ENCODE data around the gene MAPKBP1.

The MAPKBP1 gene

GRCh38 chr15:41773729-41774061 is 589 bp upstream of the MAPKBP1 start:
- H2BK5ac ChIP-seq (ENCODE audit: low read depth, low read length, poor library complexity) = no peak overlapping the region
- H3K9ac ChIP-seq (ENCODE audit: low read length) = no peak overlapping the region
- peak overlapping the region; percentile 80 for H3K4me2 ChIP-seq (ENCODE audit: low read length)
- H3K9me3 ChIP-seq (ENCODE audit: insufficient read depth, low read depth, low read length) = no peaks in the 10 kb centered on the region
- peaks cover 0 to 2% of the 10 kb centered on the region in 2 experiments for H3K36me3 ChIP-seq (ENCODE audit: control insufficient read depth in 1 of 2, insufficient read depth in 2 of 2, low read length in 2 of 2)
- peaks cover 2 to 17% of the 10 kb centered on the region in 2 experiments for H3K4me1 ChIP-seq (ENCODE audit: control insufficient read depth in 1 of 2, insufficient read depth in 2 of 2, low read length in 2 of 2)
- no peak overlapping the region for H2AK5ac ChIP-seq (ENCODE audit: low read length)
- peaks cover 13% of the 10 kb centered on the region for H3K79me1 ChIP-seq (ENCODE audit: low read length)
- H3K79me2 ChIP-seq (ENCODE audit: control insufficient read depth, insufficient read depth, low read length, poor library complexity) = peaks cover 5% of the 10 kb centered on the region
- H3K27me3 ChIP-seq (ENCODE audit: insufficient read depth, low read length) = no peaks in the 10 kb centered on the region
- peak overlapping the region; percentile 42 for H4K8ac ChIP-seq (ENCODE audit: low read depth, low read length)
- no peak overlapping the region for H2BK12ac ChIP-seq (ENCODE audit: low read length)
- peak overlapping the region; percentile 61 for H3K4me3 ChIP-seq (ENCODE audit: low read depth, low read length)
- peak overlapping the region; percentile 69 for H3K27ac ChIP-seq (ENCODE audit: low read depth, low read length)
- H2AFZ ChIP-seq (ENCODE audit: insufficient read depth, low read length, poor library complexity) = peak overlapping the region; percentile 27
- H4K91ac ChIP-seq (ENCODE audit: low read depth, low read length) = peak overlapping the region; percentile 31
- no peak overlapping the region for H3K23ac ChIP-seq (ENCODE audit: low read length)
- no peak overlapping the region for H4K12ac ChIP-seq (ENCODE audit: low read depth, low read length)
- WGBS (ENCODE audit: extremely low coverage, insufficient coverage, insufficient read length) = no CpG with 5 or more reads among the region's 7 CpGs
- H3K14ac ChIP-seq (ENCODE audit: low read length) = no peak overlapping the region
- no peak overlapping the region for H3K4ac ChIP-seq (ENCODE audit: low read depth, low read length)
- H2BK120ac ChIP-seq (ENCODE audit: insufficient read depth, low read length, poor library complexity) = no peak overlapping the region
- no peak for DNase-seq
- H3K18ac ChIP-seq (ENCODE audit: low read length) = no peak overlapping the region

DNA sequence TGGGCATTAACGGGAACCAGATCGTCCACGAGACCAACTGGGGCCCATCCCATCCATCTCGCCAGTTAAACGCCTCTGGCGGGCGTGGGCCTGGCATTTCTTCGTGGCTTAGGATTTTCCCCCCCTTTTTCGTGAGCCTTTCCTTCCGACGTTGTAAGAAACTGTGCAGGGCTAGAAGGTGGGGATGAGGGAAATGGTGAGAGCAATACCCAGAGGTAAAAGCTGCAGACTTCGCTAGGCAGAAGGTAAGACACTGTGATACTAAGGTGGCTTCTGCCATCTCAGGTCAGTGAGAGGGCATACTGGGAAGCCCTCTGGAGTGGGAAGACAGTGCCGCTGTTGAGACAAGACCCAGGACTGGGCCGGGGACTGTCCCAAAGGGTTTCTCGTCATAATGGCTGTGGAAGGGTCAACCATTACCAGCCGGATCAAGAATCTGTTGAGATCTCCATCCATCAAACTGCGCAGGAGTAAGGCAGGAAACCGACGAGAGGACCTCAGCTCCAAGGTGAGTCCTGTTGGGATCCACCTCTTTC is 666 bp downstream of the MAPKBP1 start:
- Histone ChIP-seq H4K8ac (ENCODE audit: low read depth, low read length) (peak overlapping the region; percentile 84), H3K4me3 (ENCODE audit: low read depth, low read length) (peak overlapping the region; percentile 80), H3K79me1 (ENCODE audit: low read length) (peaks cover 13% of the 10 kb centered on the region), H3K18ac (ENCODE audit: low read length) (peak overlapping the region; percentile 50), H4K91ac (ENCODE audit: low read depth, low read length) (peak overlapping the region; percentile 84), H2BK5ac (ENCODE audit: low read depth, low read length, poor library complexity) (peak overlapping the region; percentile 57), H3K4ac (ENCODE audit: low read depth, low read length) (peak overlapping the region; percentile 30), H3K27me3 (ENCODE audit: insufficient read depth, low read length) (no peaks in the 10 kb centered on the region), H2AFZ (ENCODE audit: insufficient read depth, low read length, poor library complexity) (peak overlapping the region; percentile 86), H3K27ac (ENCODE audit: low read depth, low read length) (peak overlapping the region; percentile 78), H3K9ac (ENCODE audit: low read length) (peak overlapping the region; percentile 77), H3K9me3 (ENCODE audit: insufficient read depth, low read depth, low read length) (no peaks in the 10 kb centered on the region), H3K14ac (ENCODE audit: low read length) (peak overlapping the region; percentile 84), H2BK120ac (ENCODE audit: insufficient read depth, low read length, poor library complexity) (peak overlapping the region; percentile 52), H3K23ac (ENCODE audit: low read length) (no peak overlapping the region), H2BK12ac (ENCODE audit: low read length) (peak overlapping the region; percentile 27), H3K36me3 (ENCODE audit: control insufficient read depth in 1 of 2, insufficient read depth in 2 of 2, low read length in 2 of 2) (peaks cover 0 to 2% of the 10 kb centered on the region in 2 experiments), H3K4me2 (ENCODE audit: low read length) (peak overlapping the region; percentile 80), H3K4me1 (ENCODE audit: control insufficient read depth in 1 of 2, insufficient read depth in 2 of 2, low read length in 2 of 2) (peaks cover 2 to 17% of the 10 kb centered on the region in 2 experiments), H2AK5ac (ENCODE audit: low read length) (peak overlapping the region; percentile 56), H4K12ac (ENCODE audit: low read depth, low read length) (peak overlapping the region; percentile 25), H3K79me2 (ENCODE audit: control insufficient read depth, insufficient read depth, low read length, poor library complexity) (peaks cover 5% of the 10 kb centered on the region)
- peak in 1 of 2 donors; percentile 32 for DNase-seq
- WGBS (ENCODE audit: extremely low coverage, insufficient coverage, insufficient read length) = no CpG with 5 or more reads among the region's 19 CpGs

GRCh38 chr15:41775651-41776050 is 1.4 kb downstream of the MAPKBP1 start:
- H3K4me3 ChIP-seq (ENCODE audit: low read depth, low read length) = no peak overlapping the region
- no peaks in the 10 kb centered on the region for H3K27me3 ChIP-seq (ENCODE audit: insufficient read depth, low read length)
- H3K4ac ChIP-seq (ENCODE audit: low read depth, low read length) = no peak overlapping the region
- peaks cover 13% of the 10 kb centered on the region for H3K79me1 ChIP-seq (ENCODE audit: low read length)
- no peak overlapping the region for H2AFZ ChIP-seq (ENCODE audit: insufficient read depth, low read length, poor library complexity)
- no peak overlapping the region for H2BK5ac ChIP-seq (ENCODE audit: low read depth, low read length, poor library complexity)
- H4K12ac ChIP-seq (ENCODE audit: low read depth, low read length) = no peak overlapping the region
- no peaks in the 10 kb centered on the region for H3K9me3 ChIP-seq (ENCODE audit: insufficient read depth, low read depth, low read length)
- DNase-seq = peak; percentile 73 to 86
- no peak overlapping the region for H4K8ac ChIP-seq (ENCODE audit: low read depth, low read length)
- H3K4me2 ChIP-seq (ENCODE audit: low read length) = peak overlapping the region; percentile 80
- H3K4me1 ChIP-seq (ENCODE audit: control insufficient read depth in 1 of 2, insufficient read depth in 2 of 2, low read length in 2 of 2) = peaks cover 2 to 17% of the 10 kb centered on the region in 2 experiments
- WGBS (ENCODE audit: extremely low coverage, insufficient coverage, insufficient read length) = no CpG with 5 or more reads among the region's 2 CpGs
- no peak overlapping the region for H2BK120ac ChIP-seq (ENCODE audit: insufficient read depth, low read length, poor library complexity)
- no peak overlapping the region for H3K27ac ChIP-seq (ENCODE audit: low read depth, low read length)
- H3K36me3 ChIP-seq (ENCODE audit: control insufficient read depth in 1 of 2, insufficient read depth in 2 of 2, low read length in 2 of 2) = peaks cover 0 to 2% of the 10 kb centered on the region in 2 experiments
- H2AK5ac ChIP-seq (ENCODE audit: low read length) = no peak overlapping the region
- H3K23ac ChIP-seq (ENCODE audit: low read length) = no peak overlapping the region
- no peak overlapping the region for H3K18ac ChIP-seq (ENCODE audit: low read length)
- H3K79me2 ChIP-seq (ENCODE audit: control insufficient read depth, insufficient read depth, low read length, poor library complexity) = peaks cover 5% of the 10 kb centered on the region
- no peak overlapping the region for H4K91ac ChIP-seq (ENCODE audit: low read depth, low read length)
- H3K9ac ChIP-seq (ENCODE audit: low read length) = no peak overlapping the region
- H3K14ac ChIP-seq (ENCODE audit: low read length) = no peak overlapping the region
- no peak overlapping the region for H2BK12ac ChIP-seq (ENCODE audit: low read length)

DNA sequence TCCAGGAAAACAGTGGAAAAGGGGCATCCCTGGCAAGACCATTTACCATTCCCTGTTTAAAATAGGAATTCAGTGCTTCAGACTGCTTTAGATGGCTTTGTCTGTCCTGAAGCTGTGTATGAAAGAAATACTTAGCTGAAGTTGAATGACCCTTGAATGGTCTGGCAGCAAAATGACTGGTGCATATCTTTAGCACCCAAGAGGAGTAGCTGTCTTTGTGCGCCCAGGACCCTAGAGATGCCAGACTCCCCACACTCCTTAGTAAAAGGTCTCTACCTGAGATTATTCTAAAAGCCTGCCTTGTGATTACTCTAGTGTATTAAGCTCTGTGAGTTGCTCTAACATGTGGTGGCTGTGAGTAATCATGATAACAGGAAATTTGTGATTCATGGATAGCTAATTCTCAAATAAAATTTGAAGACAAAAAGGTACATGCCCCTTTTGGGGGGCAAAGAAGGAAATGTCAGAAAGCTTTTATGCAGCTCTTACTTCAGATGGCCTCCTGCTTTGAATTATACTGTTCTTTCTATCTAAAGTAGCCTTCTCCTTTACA is 3.2 kb downstream of the MAPKBP1 start:
- no peak overlapping the region for H3K14ac ChIP-seq (ENCODE audit: low read length)
- peaks cover 0 to 1% of the 10 kb centered on the region in 2 experiments for H3K36me3 ChIP-seq (ENCODE audit: control insufficient read depth in 1 of 2, insufficient read depth in 2 of 2, low read length in 2 of 2)

More for the DNA sequence above, 3.2 kb downstream of the MAPKBP1 start:
- Histone ChIP-seq H3K4ac (ENCODE audit: low read depth, low read length) (no peak overlapping the region), H3K4me2 (ENCODE audit: low read length) (no peak overlapping the region), H3K79me2 (ENCODE audit: control insufficient read depth, insufficient read depth, low read length, poor library complexity) (peaks cover 5% of the 10 kb centered on the region), H3K23ac (ENCODE audit: low read length) (no peak overlapping the region), H3K27ac (ENCODE audit: low read depth, low read length) (no peak overlapping the region), H3K79me1 (ENCODE audit: low read length) (peaks cover 13% of the 10 kb centered on the region), H4K8ac (ENCODE audit: low read depth, low read length) (no peak overlapping the region), H2BK12ac (ENCODE audit: low read length) (no peak overlapping the region), H2BK5ac (ENCODE audit: low read depth, low read length, poor library complexity) (no peak overlapping the region), H2AFZ (ENCODE audit: insufficient read depth, low read length, poor library complexity) (no peak overlapping the region), H2AK5ac (ENCODE audit: low read length) (no peak overlapping the region), H3K9ac (ENCODE audit: low read length) (no peak overlapping the region), H2BK120ac (ENCODE audit: insufficient read depth, low read length, poor library complexity) (no peak overlapping the region), H4K12ac (ENCODE audit: low read depth, low read length) (no peak overlapping the region), H4K91ac (ENCODE audit: low read depth, low read length) (no peak overlapping the region), H3K9me3 (ENCODE audit: insufficient read depth, low read depth, low read length) (no peaks in the 10 kb centered on the region), H3K4me3 (ENCODE audit: low read depth, low read length) (no peak overlapping the region), H3K18ac (ENCODE audit: low read length) (no peak overlapping the region), H3K27me3 (ENCODE audit: insufficient read depth, low read length) (no peaks in the 10 kb centered on the region), H3K4me1 (ENCODE audit: control insufficient read depth in 1 of 2, insufficient read depth in 2 of 2, low read length in 2 of 2) (peaks cover 2 to 17% of the 10 kb centered on the region in 2 experiments)
- no peak for DNase-seq
- WGBS (ENCODE audit: extremely low coverage, insufficient coverage, insufficient read length) = no CpG with 5 or more reads among the region's 1 CpG

Measured in trophoblast cell (in vitro differentiated cells and primary cell).